A673 (cell line): ENCODE results near the gene FAM174B.

ENCODE experiments used
- CTCF ChIP-seq: fragments of 300-800, 200-600 bp; sonication (generic); conservative IDR thresholded peaks from 2 replicates; pipeline ENCODE4 v1.5.1; 2017; ENCODE audit warnings: low read depth, mild to moderate bottlenecking, antibody characterized with exemption, low read length, moderate library complexity, mixed read lengths
- EZH2 ChIP-seq: fragments of 200-600 bp; sonication (generic); IDR thresholded peaks from 2 replicates; pipeline ENCODE4 v1.6.1; 2017; ENCODE audit warnings: borderline replicate concordance, low read depth, mild to moderate bottlenecking, mixed read lengths, antibody characterized with exemption, low read length; ENCODE audit not compliant: poor library complexity, severe bottlenecking

GRCh38 chr15:92602267-92602593 lies 53.3 kb downstream of the FAM174B start:
- no peak for TF ChIP-seq EZH2
- no peak for TF ChIP-seq CTCF
